Activated T-helper 9 cell treated with anti-CD3 and anti-CD28 coated beads, Interleukin-2, amount 50 U/mL, for 16 hours (primary cell): Measurements from ENCODE around the gene RAB11FIP5.
"Not testable (repeated sequence)": the region's sequence is repeated elsewhere in the genome, so short reads cannot be mapped to it uniquely, and the experiment has no call there.

ENCODE experiments used
- DNase-seq: peaks from one replicate; pipeline ENCODE4 v3.0.0-alpha.2; 2020; ENCODE audit warnings: low read depth

Gene RAB11FIP5

GRCh38 chr2:73112913-73113854 lies at the start of gene RAB11FIP5:
RAB11FIP5 (minus strand) TSS chr2:73112948; CDS start chr2:73112777, 171 bp downstream.
- DNase-seq, result peak; percentile 75

GRCh38 chr2:73156539-73157124 lies 43.9 kb upstream of the RAB11FIP5 start:
- DNase-seq, result no peak

- DNase-seq, result no peak
Observed at GRCh38 chr2:73142937-73143336, 30.2 kb upstream of the RAB11FIP5 start.

DNA sequence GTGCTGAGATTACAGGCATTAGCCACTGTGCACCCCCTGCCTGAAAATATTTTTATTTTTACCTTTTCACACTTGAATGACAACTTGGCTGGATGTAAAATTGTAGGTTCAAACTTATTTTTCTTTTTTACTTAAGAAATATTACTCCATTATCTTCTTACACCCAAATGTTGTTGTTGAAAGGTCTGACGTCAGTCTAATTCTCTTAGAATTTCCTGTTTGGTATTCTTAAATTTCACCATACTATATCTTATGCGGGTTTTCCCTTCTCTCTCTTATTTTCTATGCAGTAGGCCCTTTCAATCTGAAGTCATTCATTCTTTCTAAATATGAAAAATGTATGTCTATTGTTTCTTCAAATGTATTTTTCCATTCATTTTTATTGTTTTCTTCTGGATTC lies 29.1 kb upstream of the RAB11FIP5 start:
- no peak for DNase-seq

DNA sequence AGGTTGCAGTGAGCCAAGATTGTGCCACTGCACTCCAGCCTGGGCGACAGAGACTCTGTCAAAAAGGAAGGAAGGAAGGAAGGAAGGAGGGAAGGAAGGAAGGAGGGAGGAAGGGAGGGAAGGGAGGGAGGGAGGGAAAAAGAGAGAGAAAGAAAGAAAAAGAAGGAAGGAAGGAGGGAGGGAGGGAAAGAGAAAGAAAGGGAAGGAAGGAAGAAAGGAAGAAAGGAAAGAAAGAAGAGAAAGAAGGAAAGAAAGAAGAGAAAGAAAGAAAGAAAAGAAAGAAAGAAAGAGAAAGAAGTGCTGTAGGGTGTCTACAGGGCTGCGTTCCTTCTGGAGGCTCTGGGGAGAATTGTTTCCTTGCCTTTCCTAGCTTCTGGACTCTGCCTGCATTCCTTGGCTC lies 22.5 kb upstream of the RAB11FIP5 start:
- no peak for DNase-seq

GRCh38 chr2:73134471-73134870 lies 21.7 kb upstream of the RAB11FIP5 start:
- no peak for DNase-seq

- DNase-seq, result no peak
Observed at GRCh38 chr2:73133566-73134197, 20.9 kb upstream of the RAB11FIP5 start.

GRCh38 chr2:73131807-73132206 lies 19.1 kb upstream of the RAB11FIP5 start:
- no peak for DNase-seq

GRCh38 chr2:73130790-73131189 lies 18.0 kb upstream of the RAB11FIP5 start:
- DNase-seq, result no peak

GRCh38 chr2:73128841-73129535 lies 16.2 kb upstream of the RAB11FIP5 start:
- DNase-seq, result no peak

- DNase-seq, result no peak
Observed at GRCh38 chr2:73122536-73122935, 9.8 kb upstream of the RAB11FIP5 start.

DNA sequence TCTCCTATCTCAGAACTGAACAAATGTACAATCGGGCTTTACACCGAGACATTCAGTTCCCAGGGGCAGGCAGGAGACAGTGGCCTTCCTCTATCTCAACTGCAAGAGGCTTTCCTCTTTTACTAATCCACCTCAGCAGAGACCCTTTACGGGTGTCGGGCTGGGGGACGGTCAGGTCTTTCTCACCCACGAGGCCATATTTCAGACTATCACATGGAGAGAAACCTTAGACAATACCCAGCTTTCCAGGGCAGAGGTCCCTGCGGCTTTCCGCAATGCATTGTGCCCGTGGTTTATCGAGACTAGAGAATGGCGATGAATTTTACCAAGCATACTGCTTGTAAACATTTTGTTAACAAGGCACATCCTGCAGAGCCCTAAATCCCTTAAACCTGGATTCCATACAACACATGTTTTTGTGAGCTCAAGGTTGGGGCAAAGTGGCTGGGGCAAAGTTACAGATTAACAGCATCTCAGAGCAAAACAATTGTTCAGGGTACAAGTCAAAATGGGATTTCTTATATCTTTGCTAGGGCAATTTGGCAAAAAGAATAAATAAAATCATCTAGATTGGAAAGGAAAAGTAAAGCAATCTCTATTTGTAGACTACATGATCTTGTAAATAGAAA lies 7.0 kb upstream of the RAB11FIP5 start:
- not testable (repeated sequence) for DNase-seq

DNA sequence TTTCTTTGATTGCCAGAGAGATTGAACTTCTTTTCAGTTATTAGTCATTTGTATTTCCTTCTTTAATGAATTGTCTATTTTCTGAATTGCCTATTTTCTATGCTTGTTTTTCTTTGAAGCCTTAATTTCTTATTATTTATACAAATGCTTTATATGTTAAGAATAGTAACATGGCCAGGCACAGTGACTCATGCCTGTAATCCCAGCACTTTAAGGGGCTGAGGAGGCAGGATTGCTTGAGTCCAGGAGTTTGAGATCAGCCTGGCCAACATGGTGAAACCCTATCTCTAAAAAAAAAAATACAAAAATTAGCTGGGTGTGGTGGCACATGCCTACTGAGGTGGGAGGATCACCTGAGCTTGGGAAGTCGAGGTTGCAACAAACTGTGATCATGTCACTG lies 4.7 kb upstream of the RAB11FIP5 start:
- DNase-seq, result no peak

- DNase-seq, result no peak
Observed at GRCh38 chr2:73116182-73116960, 3.6 kb upstream of the RAB11FIP5 start.

DNA sequence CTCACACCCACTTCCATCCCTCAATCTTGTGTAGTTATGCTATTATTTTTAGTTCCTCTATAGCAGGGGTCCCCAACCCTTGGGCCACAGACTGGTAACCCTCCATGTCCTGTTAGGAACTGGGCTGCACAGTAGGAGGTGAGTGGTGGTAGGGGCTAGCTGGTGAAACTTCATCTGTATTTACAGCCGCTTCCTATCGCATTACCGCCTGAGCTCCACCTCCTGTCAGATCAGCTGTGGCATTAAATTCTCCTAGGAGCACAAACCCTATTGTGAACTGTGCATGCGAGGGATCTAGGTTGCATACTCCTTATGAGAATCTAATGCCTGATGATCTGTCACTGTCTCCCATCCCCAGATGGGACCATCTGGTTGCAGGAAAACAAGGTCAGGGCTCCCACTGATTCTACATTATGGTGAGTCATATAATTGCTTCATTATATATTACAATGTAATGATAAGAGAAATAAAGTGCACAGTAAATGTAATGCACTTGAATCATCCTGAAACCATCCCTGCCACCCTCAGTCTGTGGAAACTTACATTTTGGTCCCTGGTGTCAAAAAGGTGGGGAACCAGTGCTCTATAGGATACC lies 1.6 kb upstream of the RAB11FIP5 start:
- no peak for DNase-seq

GRCh38 chr2:73112026-73112912 lies 479 bp downstream of the RAB11FIP5 start:
- peak; percentile 8 for DNase-seq

DNA sequence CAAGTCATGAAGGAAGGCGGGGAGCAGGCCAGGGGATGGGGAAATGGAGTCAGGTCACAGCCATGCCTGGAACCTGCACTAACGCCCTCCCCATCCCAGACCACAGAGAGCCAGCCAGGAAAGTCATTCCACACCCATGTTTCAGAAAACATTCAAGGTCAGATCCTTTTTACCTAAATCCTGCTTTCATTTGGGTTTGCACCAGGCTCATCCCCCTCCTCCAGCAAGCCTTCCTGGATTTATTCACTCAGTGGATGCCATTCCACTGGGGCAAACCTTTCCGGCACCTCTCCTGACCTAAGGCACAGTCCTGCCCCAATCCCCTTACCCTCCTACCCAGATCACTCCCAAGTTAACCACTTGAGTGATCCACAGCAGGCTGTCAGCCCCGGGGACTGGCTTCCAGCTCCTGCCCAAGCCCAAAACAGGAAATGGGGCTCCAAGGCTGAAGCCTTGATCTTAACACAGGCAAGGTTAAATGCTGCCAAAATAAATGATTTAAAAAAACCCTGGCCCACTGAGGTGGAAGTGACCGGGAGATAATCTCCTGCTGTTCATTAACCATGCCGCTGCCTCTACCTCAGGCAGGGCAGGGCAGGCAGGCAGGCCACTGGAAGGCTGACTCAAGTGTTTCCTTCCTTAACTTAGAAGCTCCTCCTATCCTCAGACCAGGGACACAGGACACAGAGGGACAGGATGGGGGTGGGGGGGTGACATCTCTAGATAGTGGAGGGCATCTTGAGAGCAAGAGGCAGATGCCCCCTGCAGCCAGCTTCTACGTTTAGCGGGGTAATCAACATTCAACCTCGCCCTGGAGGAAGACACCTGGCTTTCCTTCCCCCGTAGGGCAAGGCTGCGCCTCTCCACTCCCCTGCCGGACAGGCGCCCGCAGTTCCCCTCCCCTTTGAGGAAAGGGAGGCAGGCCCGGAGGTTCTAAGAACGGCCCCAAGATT lies 1.4 kb downstream of the RAB11FIP5 start:
- DNase-seq, result no peak
